ENCODE measurements around the gene SPATC1L. TPM values are rescaled to one million over a fixed set of nuclear protein-coding genes. Genes with fewer than 3 reads are reported as not detected.

The SPATC1L gene
- total RNA-seq, 1 donor from 2014 or later, result 1.1 TPM

GRCh38 chr21:46207006-46207919 lies 23.0 kb upstream of the SPATC1L start:
- TF ChIP-seq CTCF (IDR thresholded peaks at IDR 0.05; ENCODE audit: insufficient read depth, low read length, severe bottlenecking), result no peak
- H3K36me3 ChIP-seq (ENCODE audit: control insufficient read depth, insufficient read depth, low read length), result peaks cover 36% of the 10 kb centered on the region
- no peaks in the 10 kb centered on the region for H3K27me3 ChIP-seq (ENCODE audit: control insufficient read depth, insufficient read depth, low read length)
- DNase-seq (ENCODE audit: low read depth) (no peak), FAIRE-seq (no peak)
- no peak overlapping the region for H3K4me3 ChIP-seq (ENCODE audit: low read depth, low read length)

DNA sequence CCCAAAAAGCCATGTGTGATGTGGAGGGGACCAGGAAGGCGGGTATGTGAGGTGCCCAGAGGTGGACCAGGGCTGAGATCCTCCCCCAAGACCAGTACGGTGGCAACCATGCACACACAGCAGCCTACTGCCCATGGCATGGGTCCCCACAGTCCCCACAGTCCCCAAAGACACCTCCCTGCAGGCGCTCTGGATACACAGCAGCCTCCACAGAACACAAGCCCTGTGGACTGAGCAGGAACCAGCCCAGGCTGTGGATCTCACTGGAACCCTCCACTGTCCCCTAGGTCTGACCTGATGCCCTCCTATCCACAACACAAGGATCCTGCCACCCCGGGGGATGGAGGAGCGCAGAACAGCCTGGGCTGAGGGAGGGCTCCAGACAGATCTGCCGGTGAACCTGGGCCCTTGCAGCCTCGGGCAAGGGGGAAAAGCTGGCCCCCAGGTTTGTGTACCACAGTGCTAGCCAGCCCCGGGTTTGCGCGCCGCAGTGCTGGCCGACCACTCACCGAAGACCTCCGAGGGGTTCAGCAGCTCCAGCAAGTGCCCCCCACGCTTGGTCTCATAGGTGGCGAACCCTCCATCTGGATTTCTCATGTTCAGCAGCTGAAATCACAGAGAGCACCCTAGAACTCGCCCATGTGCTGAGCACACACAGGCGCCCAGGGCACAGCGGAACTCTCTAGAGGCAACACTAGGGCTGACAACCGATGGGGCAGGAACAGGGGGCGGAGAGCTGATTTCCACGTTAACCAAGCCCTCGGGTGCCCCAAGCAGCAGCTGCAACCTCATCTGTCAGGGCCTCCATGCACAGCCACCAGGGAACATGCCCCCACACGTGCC lies 22.1 kb upstream of the SPATC1L start:
- FAIRE-seq (no peak), DNase-seq (ENCODE audit: low read depth) (no peak)
- no peak for TF ChIP-seq CTCF (IDR thresholded peaks at IDR 0.05; ENCODE audit: insufficient read depth, low read length, severe bottlenecking)
- Histone ChIP-seq H3K36me3 (ENCODE audit: control insufficient read depth, insufficient read depth, low read length) (peaks cover 32% of the 10 kb centered on the region), H3K27me3 (ENCODE audit: control insufficient read depth, insufficient read depth, low read length) (no peaks in the 10 kb centered on the region), H3K4me3 (ENCODE audit: low read depth, low read length) (no peak overlapping the region)

GRCh38 chr21:46205766-46206162 lies 21.5 kb upstream of the SPATC1L start:
- no peaks in the 10 kb centered on the region for H3K27me3 ChIP-seq (ENCODE audit: control insufficient read depth, insufficient read depth, low read length)
- DNase-seq (ENCODE audit: low read depth) (no peak), FAIRE-seq (no peak)
- no peak for TF ChIP-seq CTCF (IDR thresholded peaks at IDR 0.05; ENCODE audit: insufficient read depth, low read length, severe bottlenecking)
- H3K4me3 ChIP-seq (ENCODE audit: low read depth, low read length), result no peak overlapping the region
- H3K36me3 ChIP-seq (ENCODE audit: control insufficient read depth, insufficient read depth, low read length), result peaks cover 31% of the 10 kb centered on the region

DNA sequence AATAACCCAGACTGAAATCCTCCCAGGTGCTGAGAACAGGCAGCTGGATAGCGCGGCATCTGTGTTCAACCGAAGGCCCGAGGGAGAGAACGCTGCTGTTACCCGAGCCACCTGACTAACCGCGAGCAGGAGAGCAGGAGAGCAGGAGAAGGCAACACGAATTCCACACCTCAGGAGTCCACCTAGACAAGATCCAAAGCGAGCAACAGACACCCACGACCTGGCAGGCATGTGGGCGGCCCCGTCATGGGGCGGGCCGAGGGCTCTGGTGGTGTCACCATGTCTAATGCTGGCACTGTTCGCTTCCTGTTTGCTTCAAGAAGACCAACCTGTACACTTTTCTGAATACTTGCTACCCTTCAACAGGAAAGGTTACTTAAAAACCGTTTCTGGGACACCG lies 20.9 kb upstream of the SPATC1L start:
- Histone ChIP-seq H3K4me3 (ENCODE audit: low read depth, low read length) (no peak overlapping the region), H3K27me3 (ENCODE audit: control insufficient read depth, insufficient read depth, low read length) (no peaks in the 10 kb centered on the region), H3K36me3 (ENCODE audit: control insufficient read depth, insufficient read depth, low read length) (peaks cover 29% of the 10 kb centered on the region)
- no peak for FAIRE-seq
- DNase-seq (ENCODE audit: low read depth), result no peak
- no peak for TF ChIP-seq CTCF (IDR thresholded peaks at IDR 0.05; ENCODE audit: insufficient read depth, low read length, severe bottlenecking)

DNA sequence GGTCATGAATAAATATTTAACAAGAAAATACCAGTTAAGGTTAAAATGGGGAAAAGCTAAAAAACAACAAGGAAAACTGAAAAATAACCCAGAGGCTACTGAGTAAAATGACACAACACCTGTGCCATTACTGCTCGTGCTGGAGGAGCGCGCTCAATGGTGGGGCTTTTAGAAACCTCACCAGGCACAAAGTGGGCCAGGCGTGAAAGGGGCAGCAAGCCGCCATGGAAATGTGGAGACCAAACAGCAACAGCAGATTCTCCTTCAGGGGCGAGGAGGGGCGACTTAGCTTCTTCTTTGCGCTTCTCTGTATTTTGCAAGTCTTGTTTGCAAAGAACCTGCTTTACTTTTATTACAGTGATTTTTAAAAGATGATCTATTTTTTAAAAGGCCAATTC lies 18.9 kb upstream of the SPATC1L start:
- Histone ChIP-seq H3K36me3 (ENCODE audit: control insufficient read depth, insufficient read depth, low read length) (peaks cover 24% of the 10 kb centered on the region), H3K4me3 (ENCODE audit: low read depth, low read length) (no peak overlapping the region), H3K27me3 (ENCODE audit: control insufficient read depth, insufficient read depth, low read length) (no peaks in the 10 kb centered on the region)
- FAIRE-seq (no peak), DNase-seq (ENCODE audit: low read depth) (no peak)
- no peak for TF ChIP-seq CTCF (IDR thresholded peaks at IDR 0.05; ENCODE audit: insufficient read depth, low read length, severe bottlenecking)

All from bronchial epithelial cell (primary cell).